ENCODE results near the gene SOCS1. TPM values are rescaled to one million over a fixed set of nuclear protein-coding genes. Genes with fewer than 3 reads are reported as not detected.

SOCS1 gene
- total RNA-seq, 1 experiment from 2014 or later, result 12.5 TPM

DNA sequence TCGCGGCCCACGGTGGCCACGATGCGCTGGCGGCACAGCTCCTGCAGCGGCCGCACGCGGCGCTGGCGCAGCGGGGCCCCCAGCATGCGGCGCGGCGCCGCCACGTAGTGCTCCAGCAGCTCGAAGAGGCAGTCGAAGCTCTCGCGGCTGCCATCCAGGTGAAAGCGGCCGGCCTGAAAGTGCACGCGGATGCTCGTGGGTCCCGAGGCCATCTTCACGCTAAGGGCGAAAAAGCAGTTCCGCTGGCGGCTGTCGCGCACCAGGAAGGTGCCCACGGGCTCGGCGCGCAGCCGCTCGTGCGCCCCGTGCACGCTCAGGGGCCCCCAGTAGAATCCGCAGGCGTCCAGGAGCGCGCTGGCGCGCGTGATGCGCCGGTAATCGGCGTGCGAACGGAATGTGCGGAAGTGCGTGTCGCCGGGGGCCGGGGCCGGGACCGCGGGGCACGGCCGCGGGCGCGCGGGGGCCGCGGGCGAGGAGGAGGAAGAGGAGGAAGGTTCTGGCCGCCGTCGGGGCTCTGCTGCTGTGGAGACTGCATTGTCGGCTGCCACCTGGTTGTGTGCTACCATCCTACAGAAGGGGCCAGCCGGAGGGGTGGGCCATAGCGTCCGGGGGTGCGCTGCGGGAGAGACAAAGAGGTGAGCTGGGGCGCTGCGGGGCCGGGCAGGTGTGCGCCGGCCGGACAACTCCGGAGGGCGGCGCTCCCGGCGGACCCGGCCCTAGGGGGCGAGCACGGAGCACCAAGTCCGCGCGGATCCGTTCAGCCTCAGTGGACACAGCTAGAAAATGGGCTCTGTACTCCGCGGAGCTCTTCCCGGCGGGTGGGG, 879 bp downstream of the SOCS1 start:
- H3K9me2 ChIP-seq (replicated peaks; ENCODE audit: low read length), result no peaks in the 10 kb centered on the region
- H4K20me1 ChIP-seq (ENCODE audit: low read length), result peaks cover 22% of the 10 kb centered on the region
- H3K4me2 ChIP-seq (ENCODE audit: low read length), result peak overlapping the region; percentile 98
- peak overlapping the region; percentile 9; the same call in 1 of the 2 replicates for H3K27ac ChIP-seq (ENCODE audit: low read length)
- POLR2A ChIA-PET (ENCODE audit: unreplicated experiment), result interaction anchor here (0.6 to 0.7 kb wide), 5 partner anchors 28 to 184 kb away, joined by 4 to 15 read pairs (median 5); no protein-coding TSS in a partner anchor
- H3K4me3 ChIP-seq (ENCODE audit: low read length), result peak overlapping the region; percentile 82
- peak overlapping the region; percentile 13; the same call in 1 of the 2 replicates for H2AFZ ChIP-seq (ENCODE audit: low read length)
- DNase-seq (peak; percentile 52), ATAC-seq (peak; percentile 12)
- peak overlapping the region; percentile 74 for H3K9ac ChIP-seq (ENCODE audit: low read length)
- H3K4me1 ChIP-seq (ENCODE audit: insufficient read depth, low read length), result peaks cover 21% of the 10 kb centered on the region
- CTCF ChIA-PET, result interaction anchor here (0.6 to 2.5 kb wide), 16 partner anchors 57 to 301 kb away, joined by 3 to 25 read pairs (median 6); no protein-coding TSS in a partner anchor
- H3K79me2 ChIP-seq (ENCODE audit: low read length), result peaks cover 26% of the 10 kb centered on the region
- TF ChIP-seq, protein P1, sequence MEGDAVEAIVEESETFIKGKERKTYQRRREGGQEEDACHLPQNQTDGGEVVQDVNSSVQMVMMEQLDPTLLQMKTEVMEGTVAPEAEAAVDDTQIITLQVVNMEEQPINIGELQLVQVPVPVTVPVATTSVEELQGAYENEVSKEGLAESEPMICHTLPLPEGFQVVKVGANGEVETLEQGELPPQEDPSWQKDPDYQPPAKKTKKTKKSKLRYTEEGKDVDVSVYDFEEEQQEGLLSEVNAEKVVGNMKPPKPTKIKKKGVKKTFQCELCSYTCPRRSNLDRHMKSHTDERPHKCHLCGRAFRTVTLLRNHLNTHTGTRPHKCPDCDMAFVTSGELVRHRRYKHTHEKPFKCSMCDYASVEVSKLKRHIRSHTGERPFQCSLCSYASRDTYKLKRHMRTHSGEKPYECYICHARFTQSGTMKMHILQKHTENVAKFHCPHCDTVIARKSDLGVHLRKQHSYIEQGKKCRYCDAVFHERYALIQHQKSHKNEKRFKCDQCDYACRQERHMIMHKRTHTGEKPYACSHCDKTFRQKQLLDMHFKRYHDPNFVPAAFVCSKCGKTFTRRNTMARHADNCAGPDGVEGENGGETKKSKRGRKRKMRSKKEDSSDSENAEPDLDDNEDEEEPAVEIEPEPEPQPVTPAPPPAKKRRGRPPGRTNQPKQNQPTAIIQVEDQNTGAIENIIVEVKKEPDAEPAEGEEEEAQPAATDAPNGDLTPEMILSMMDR (conservative IDR thresholded peaks at IDR 0.05; ENCODE audit: low read depth, low read length), result no peak
- TF ChIP-seq EZH2phosphoT487 (IDR thresholded peaks at IDR 0.05; ENCODE audit: borderline replicate concordance, low read length), result peak; percentile 56; the same call in 1 of the 2 replicates
- no peak for TF ChIP-seq EZH2 (IDR thresholded peaks at IDR 0.05; ENCODE audit: low read length, unreplicated experiment)
- H3F3A ChIP-seq (ENCODE audit: low read length, unreplicated experiment), result no peaks in the 10 kb centered on the region
- intact Hi-C loops (cut with micrococcal nuclease), result loop anchor here (5.0 to 10.0 kb wide), 2 partner anchors 102 to 120 kb away; no protein-coding TSS in a partner anchor
- BruUV-seq (replicated peaks), result no TSS peak
- no peaks in the 10 kb centered on the region for H3K27me3 ChIP-seq (ENCODE audit: low read length)
- no peaks in the 10 kb centered on the region for H3K9me3 ChIP-seq (ENCODE audit: low read length)
- no peaks in the 10 kb centered on the region for H3K36me3 ChIP-seq (ENCODE audit: low read depth, low read length)

GRCh38 chr16:11253995-11254912, 1.8 kb downstream of the SOCS1 start:
- Histone ChIP-seq H3F3A (ENCODE audit: low read length, unreplicated experiment) (no peaks in the 10 kb centered on the region), H2AFZ (ENCODE audit: low read length) (no peak overlapping the region), H4K20me1 (ENCODE audit: low read length) (peaks cover 22% of the 10 kb centered on the region), H3K4me2 (ENCODE audit: low read length) (peak overlapping the region; percentile 98), H3K27me3 (ENCODE audit: low read length) (no peaks in the 10 kb centered on the region), H3K9me3 (ENCODE audit: low read length) (no peaks in the 10 kb centered on the region), H3K9ac (ENCODE audit: low read length) (peak overlapping the region; percentile 74), H3K4me1 (ENCODE audit: insufficient read depth, low read length) (peaks cover 21% of the 10 kb centered on the region), H3K79me2 (ENCODE audit: low read length) (peaks cover 26% of the 10 kb centered on the region), H3K4me3 (ENCODE audit: low read length) (peak overlapping the region; percentile 82), H3K27ac (ENCODE audit: low read length) (no peak overlapping the region), H3K9me2 (replicated peaks; ENCODE audit: low read length) (no peaks in the 10 kb centered on the region), H3K36me3 (ENCODE audit: low read depth, low read length) (no peaks in the 10 kb centered on the region)
- no peak for DNase-seq
- TF ChIP-seq, protein P1 (conservative IDR thresholded peaks at IDR 0.05; ENCODE audit: low read depth, low read length), result no peak
- BruUV-seq (replicated peaks), result TSS peak; percentile 53
- ChIA-PET CTCF (interaction anchor here (0.6 to 2.5 kb wide), 5 partner anchors 69 to 283 kb away, joined by 3 to 25 read pairs (median 3); no protein-coding TSS in a partner anchor), POLR2A (ENCODE audit: unreplicated experiment) (interaction anchor here (0.6 to 0.7 kb wide), 2 partner anchors 27 to 112 kb away, joined by 4 to 6 read pairs; no protein-coding TSS in a partner anchor)
- intact Hi-C loops (cut with micrococcal nuclease), result loop anchor here (10.0 kb wide), 1 partner anchor 119 kb away; no protein-coding TSS in a partner anchor
- no peak for ATAC-seq

All from PC-3 (cell line).